Bronchial epithelial cell (primary cell): ENCODE results near the gene DNASE1L3. TPM values are rescaled to one million over a fixed set of nuclear protein-coding genes. Genes with fewer than 3 reads are reported as not detected.

Experiments used
- DNase-seq: peaks from one replicate; pipeline ENCODE4 v3.0.0-alpha.2; 2010; ENCODE audit warnings: low read depth
- FAIRE-seq: peaks from 2 replicates; lab custom pipeline; 2011; peaks lifted over from hg19 to GRCh38; lab: Jason Lieb, UNC
- H3K27me3 ChIP-seq: 2 replicates; pipeline ENCODE4 v1.5.1; 2011; ENCODE audit warnings: low read length; ENCODE audit not compliant: control insufficient read depth, insufficient read depth
- H3K36me3 ChIP-seq: 2 replicates; pipeline ENCODE4 v1.5.1; 2011; ENCODE audit warnings: low read length; ENCODE audit not compliant: control insufficient read depth, insufficient read depth
- H3K4me3 ChIP-seq: 2 replicates; pipeline ENCODE4 v1.5.1; 2011; ENCODE audit warnings: mild to moderate bottlenecking, low read depth, low read length, control low read depth
- CTCF ChIP-seq: IDR thresholded peaks from 2 replicates; pipeline ENCODE4 v1.5.1; 2011; ENCODE audit warnings: mild to moderate bottlenecking, moderate library complexity, low read length, control low read depth, inconsistent platforms; ENCODE audit not compliant: insufficient read depth, severe bottlenecking
- total RNA-seq: library from RNA; depleted of rRNA; stranded (reverse); fragments of >200 nt; gene quantifications from 2 replicates; pipeline ENCODE4 v1.2.1, GENCODE V29; 2014

The DNASE1L3 gene
- total RNA-seq, 1 donor from 2014 or later, result not detected

- Histone ChIP-seq H3K27me3 (no peaks in the 10 kb centered on the region), H3K4me3 (no peak overlapping the region), H3K36me3 (no peaks in the 10 kb centered on the region)
- DNase-seq (no peak), FAIRE-seq (no peak)
- TF ChIP-seq CTCF, result no peak
Observed at GRCh38 chr3:58192069-58192468, 18.7 kb downstream of the DNASE1L3 start.

- DNase-seq (no peak), FAIRE-seq (no peak)
- no peak for TF ChIP-seq CTCF
- Histone ChIP-seq H3K4me3 (no peak overlapping the region), H3K27me3 (no peaks in the 10 kb centered on the region), H3K36me3 (no peaks in the 10 kb centered on the region)
Observed at GRCh38 chr3:58191361-58191991, 19.3 kb downstream of the DNASE1L3 start.

- no peaks in the 10 kb centered on the region for H3K36me3 ChIP-seq
- H3K4me3 ChIP-seq, result no peak overlapping the region
- no peak for DNase-seq
- no peaks in the 10 kb centered on the region for H3K27me3 ChIP-seq
- TF ChIP-seq CTCF, result no peak
- FAIRE-seq, result no peak
Observed at GRCh38 chr3:58190882-58191281, 19.9 kb downstream of the DNASE1L3 start.

- FAIRE-seq, result no peak
Observed at GRCh38 chr3:58190291-58190690, 20.5 kb downstream of the DNASE1L3 start.

GRCh38 chr3:58189691-58190090 is 21.1 kb downstream of the DNASE1L3 start:
- H3K36me3 ChIP-seq, result no peaks in the 10 kb centered on the region
- FAIRE-seq, result no peak
- no peak for TF ChIP-seq CTCF

More at GRCh38 chr3:58190291-58190690, 20.5 kb downstream of the DNASE1L3 start:
- Histone ChIP-seq H3K4me3 (no peak overlapping the region), H3K36me3 (no peaks in the 10 kb centered on the region), H3K27me3 (no peaks in the 10 kb centered on the region)
- no peak for DNase-seq
- TF ChIP-seq CTCF, result no peak

More at GRCh38 chr3:58189691-58190090, 21.1 kb downstream of the DNASE1L3 start:
- H3K4me3 ChIP-seq, result no peak overlapping the region
- H3K27me3 ChIP-seq, result no peaks in the 10 kb centered on the region
- DNase-seq, result no peak
